CD1c-positive myeloid dendritic cell (primary cell): ENCODE data around the gene KCTD20.

Source experiments
- DNase-seq: peaks from one replicate; pipeline ENCODE4 v3.0.0-alpha.2; 2016; ENCODE audit errors: extremely low spot score

KCTD20 gene

GRCh38 chr6:36493859-36494258 is 51.1 kb downstream of the KCTD20 start:
- DNase-seq: peak; percentile 71

GRCh38 chr6:36495086-36495485 is 52.3 kb downstream of the KCTD20 start:
- DNase-seq: no peak

GRCh38 chr6:36499918-36500317 is 57.1 kb downstream of the KCTD20 start:
- no peak for DNase-seq

- no peak for DNase-seq
These were observed 58.9 kb downstream of the KCTD20 start for GRCh38 chr6:36501686-36502085.

- DNase-seq: no peak
These were observed 61.4 kb downstream of the KCTD20 start for GRCh38 chr6:36504181-36504580.

GRCh38 chr6:36504982-36505381 is 62.2 kb downstream of the KCTD20 start:
- DNase-seq: no peak

- no peak for DNase-seq
These were observed 63.1 kb downstream of the KCTD20 start for GRCh38 chr6:36505744-36506534.

- DNase-seq: no peak
These were observed 63.8 kb downstream of the KCTD20 start for GRCh38 chr6:36506611-36507010.

GRCh38 chr6:36508532-36508931 is 65.7 kb downstream of the KCTD20 start:
- DNase-seq: no peak

- DNase-seq: no peak
These were observed 67.6 kb downstream of the KCTD20 start for GRCh38 chr6:36510365-36510764.

GRCh38 chr6:36514554-36515456 is 72.0 kb downstream of the KCTD20 start:
- no peak for DNase-seq

GRCh38 chr6:36515844-36516243 is 73.0 kb downstream of the KCTD20 start:
- no peak for DNase-seq

GRCh38 chr6:36516559-36516958 is 73.8 kb downstream of the KCTD20 start:
- no peak for DNase-seq

GRCh38 chr6:36516988-36517387 is 74.2 kb downstream of the KCTD20 start:
- no peak for DNase-seq

- no peak for DNase-seq
These were observed 74.6 kb downstream of the KCTD20 start for GRCh38 chr6:36517408-36517807.

- no peak for DNase-seq
These were observed 76.6 kb downstream of the KCTD20 start for GRCh38 chr6:36519352-36519751.

- no peak for DNase-seq
These were observed 80.7 kb downstream of the KCTD20 start for GRCh38 chr6:36523451-36523850.

GRCh38 chr6:36523936-36524499 is 81.2 kb downstream of the KCTD20 start:
- no peak for DNase-seq

GRCh38 chr6:36524871-36525270 is 82.1 kb downstream of the KCTD20 start:
- no peak for DNase-seq

- DNase-seq: no peak
These were observed 82.5 kb downstream of the KCTD20 start for GRCh38 chr6:36525346-36525745.

- no peak for DNase-seq
These were observed 83.3 kb downstream of the KCTD20 start for GRCh38 chr6:36526066-36526465.

GRCh38 chr6:36533321-36533720 is 90.5 kb downstream of the KCTD20 start:
- no peak for DNase-seq
